ENCODE results near the gene TM7SF2. TPM values are rescaled to one million over a fixed set of nuclear protein-coding genes. Genes with fewer than 3 reads are reported as not detected.

TM7SF2 gene
- polyA plus RNA-seq, 3 donors = 1.8 to 4.5 (median 1.8) TPM

DNA sequence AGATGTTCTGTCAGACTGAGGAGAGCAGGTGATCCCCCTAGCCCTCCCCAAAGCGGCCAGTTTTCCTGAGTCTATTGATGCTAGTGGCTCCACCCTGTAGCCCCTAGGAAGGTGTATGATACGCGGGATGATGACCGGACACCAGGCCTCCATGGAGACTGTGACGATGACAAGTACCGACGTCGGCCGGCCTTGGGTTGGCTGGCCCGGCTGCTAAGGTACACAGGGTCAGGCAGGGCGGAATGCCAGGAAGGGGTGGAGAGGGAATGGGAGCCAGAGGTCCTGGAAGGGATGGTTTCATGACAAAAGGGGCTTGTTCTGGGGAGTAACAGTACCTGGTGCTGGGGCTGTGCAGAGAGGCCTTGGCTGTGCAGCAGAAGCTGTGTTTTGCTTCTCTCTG is 24.5 kb upstream of the TM7SF2 start:
- DNase-seq = no peak
- Histone ChIP-seq H3K9me3 (replicated peaks in 1 of 2; ENCODE audit: control insufficient read depth in 1 of 2, insufficient read depth in 1 of 2, low read length in 2 of 2) (no peaks in the 10 kb centered on the region), H3K4me2 (replicated peaks; ENCODE audit: extremely low read depth, low read length, poor library complexity, severe bottlenecking) (no peak overlapping the region), H3K79me2 (ENCODE audit: insufficient read depth, low read length) (peaks cover 34% of the 10 kb centered on the region), H3K36me3 (replicated peaks in 1 of 2; ENCODE audit: control insufficient read depth in 1 of 2, insufficient read depth in 2 of 2, low read length in 2 of 2) (peaks cover 33 to 48% of the 10 kb centered on the region in 2 donors), H3K27ac (ENCODE audit: low read depth in 1 of 2, low read length in 2 of 2) (no peak overlapping the region), H3K9ac (ENCODE audit: insufficient read depth, low read length, poor library complexity, severe bottlenecking) (no peak overlapping the region), H3K4me3 (replicated peaks in 1 of 3; ENCODE audit: low read depth in 2 of 3, low read length in 3 of 3) (no peak overlapping the region), H4K20me1 (ENCODE audit: insufficient read depth, low read length) (no peaks in the 10 kb centered on the region), H3K27me3 (ENCODE audit: control insufficient read depth in 2 of 2, insufficient read depth in 2 of 2, low read length in 2 of 2) (no peaks in the 10 kb centered on the region), H3K4me1 (ENCODE audit: control insufficient read depth in 1 of 2, insufficient read depth in 2 of 2, low read length in 2 of 2) (peaks cover 19 to 27% of the 10 kb centered on the region in 2 donors), H2AFZ (ENCODE audit: insufficient read depth, low read depth, low read length, poor library complexity, severe bottlenecking) (no peak overlapping the region)
- 98% methylated on average over 11 of the region's 11 CpGs for WGBS (ENCODE audit: insufficient coverage)
- Mint-ChIP-seq H3K4me1 (peaks cover 27% of the 10 kb centered on the region), H3K27ac (peak overlapping the region in 2 of 7 donors; percentile 41 to 81), H3K4me3 (no peak overlapping the region), H3K9me3 (peaks cover 0 to 2% (median 0%) of the 10 kb centered on the region in 7 donors), H3K27me3 (ENCODE audit: low read depth in 3 of 3) (no peaks in the 10 kb centered on the region), H3K36me3 (peaks cover 43 to 54% of the 10 kb centered on the region in 2 donors)
- TF ChIP-seq, protein P1, sequence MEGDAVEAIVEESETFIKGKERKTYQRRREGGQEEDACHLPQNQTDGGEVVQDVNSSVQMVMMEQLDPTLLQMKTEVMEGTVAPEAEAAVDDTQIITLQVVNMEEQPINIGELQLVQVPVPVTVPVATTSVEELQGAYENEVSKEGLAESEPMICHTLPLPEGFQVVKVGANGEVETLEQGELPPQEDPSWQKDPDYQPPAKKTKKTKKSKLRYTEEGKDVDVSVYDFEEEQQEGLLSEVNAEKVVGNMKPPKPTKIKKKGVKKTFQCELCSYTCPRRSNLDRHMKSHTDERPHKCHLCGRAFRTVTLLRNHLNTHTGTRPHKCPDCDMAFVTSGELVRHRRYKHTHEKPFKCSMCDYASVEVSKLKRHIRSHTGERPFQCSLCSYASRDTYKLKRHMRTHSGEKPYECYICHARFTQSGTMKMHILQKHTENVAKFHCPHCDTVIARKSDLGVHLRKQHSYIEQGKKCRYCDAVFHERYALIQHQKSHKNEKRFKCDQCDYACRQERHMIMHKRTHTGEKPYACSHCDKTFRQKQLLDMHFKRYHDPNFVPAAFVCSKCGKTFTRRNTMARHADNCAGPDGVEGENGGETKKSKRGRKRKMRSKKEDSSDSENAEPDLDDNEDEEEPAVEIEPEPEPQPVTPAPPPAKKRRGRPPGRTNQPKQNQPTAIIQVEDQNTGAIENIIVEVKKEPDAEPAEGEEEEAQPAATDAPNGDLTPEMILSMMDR (IDR thresholded peaks at IDR 0.05) = no peak
- intact Hi-C loops (cut with micrococcal nuclease) = loop anchor here in 1 of 2 donors (5.0 kb wide), 1 partner anchor 55 kb away; no protein-coding TSS in a partner anchor

DNA sequence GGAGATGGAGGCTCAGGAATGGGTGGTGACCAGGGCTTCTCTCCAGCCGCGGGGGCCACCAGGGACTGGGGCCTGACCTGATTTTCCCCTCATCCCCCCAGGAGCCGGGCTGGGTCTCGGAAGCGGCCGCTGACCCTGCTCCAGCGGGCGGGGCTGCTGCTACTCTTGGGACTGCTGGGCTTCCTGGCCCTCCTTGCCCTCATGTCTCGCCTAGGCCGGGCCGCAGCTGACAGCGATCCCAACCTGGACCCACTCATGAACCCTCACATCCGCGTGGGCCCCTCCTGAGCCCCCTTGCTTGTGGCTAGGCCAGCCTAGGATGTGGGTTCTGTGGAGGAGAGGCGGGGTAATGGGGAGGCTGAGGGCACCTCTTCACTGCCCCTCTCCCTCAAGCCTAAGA is 23.8 kb upstream of the TM7SF2 start:
- Mint-ChIP-seq H3K36me3 (peaks cover 43 to 54% of the 10 kb centered on the region in 2 donors), H3K4me3 (no peak overlapping the region), H3K9me3 (peaks cover 0 to 2% (median 0%) of the 10 kb centered on the region in 7 donors), H3K4me1 (peaks cover 23% of the 10 kb centered on the region), H3K27ac (no peak overlapping the region), H3K27me3 (ENCODE audit: low read depth in 3 of 3) (peaks cover 0 to 3% (median 0%) of the 10 kb centered on the region in 3 donors)
- Histone ChIP-seq H3K9me3 (replicated peaks in 1 of 2; ENCODE audit: control insufficient read depth in 1 of 2, insufficient read depth in 1 of 2, low read length in 2 of 2) (no peaks in the 10 kb centered on the region), H2AFZ (ENCODE audit: insufficient read depth, low read depth, low read length, poor library complexity, severe bottlenecking) (no peak overlapping the region), H3K9ac (ENCODE audit: insufficient read depth, low read length, poor library complexity, severe bottlenecking) (no peak overlapping the region), H3K4me2 (replicated peaks; ENCODE audit: extremely low read depth, low read length, poor library complexity, severe bottlenecking) (no peak overlapping the region), H3K79me2 (ENCODE audit: insufficient read depth, low read length) (peaks cover 28% of the 10 kb centered on the region), H3K27ac (ENCODE audit: low read depth in 1 of 2, low read length in 2 of 2) (no peak overlapping the region), H3K4me3 (replicated peaks in 1 of 3; ENCODE audit: low read depth in 2 of 3, low read length in 3 of 3) (no peak overlapping the region), H3K4me1 (ENCODE audit: control insufficient read depth in 1 of 2, insufficient read depth in 2 of 2, low read length in 2 of 2) (peaks cover 19 to 25% of the 10 kb centered on the region in 2 donors), H3K27me3 (ENCODE audit: control insufficient read depth in 2 of 2, insufficient read depth in 2 of 2, low read length in 2 of 2) (no peaks in the 10 kb centered on the region), H4K20me1 (ENCODE audit: insufficient read depth, low read length) (no peaks in the 10 kb centered on the region), H3K36me3 (replicated peaks in 1 of 2; ENCODE audit: control insufficient read depth in 1 of 2, insufficient read depth in 2 of 2, low read length in 2 of 2) (peaks cover 33 to 48% of the 10 kb centered on the region in 2 donors)
- 95% methylated on average over 7 of the region's 15 CpGs for WGBS (ENCODE audit: insufficient coverage)
- intact Hi-C loops (cut with micrococcal nuclease) = loop anchor here in 1 of 2 donors (5.0 kb wide), 1 partner anchor 56 kb away; no protein-coding TSS in a partner anchor
- no peak for DNase-seq
- TF ChIP-seq, protein P1 (IDR thresholded peaks at IDR 0.05) = no peak
